Transverse colon (tissue), 4 donors: ENCODE measurements around the gene DNAJC11. TPM values are rescaled to one million over a fixed set of nuclear protein-coding genes. Genes with fewer than 3 reads are reported as not detected.

Experiments used
- DNase-seq: peaks from one replicate; pipeline ENCODE4 v3.0.0-alpha.2; 2019
- H3K27ac ChIP-seq, 4 donors: fragments of 200-600 bp; sonication (generic); 2 replicates each; pipeline ENCODE4 v1.5.1; 2016 to 2018; ENCODE audit warnings: inconsistent platforms in 4 of 4
- H3K27me3 ChIP-seq: fragments of 200-600 bp; sonication (generic); 2 replicates; pipeline ENCODE4 v1.5.1; 2017; ENCODE audit warnings: inconsistent platforms
- H3K36me3 ChIP-seq, 4 donors: fragments of 200-600 bp; sonication (generic); 2 replicates each; pipeline ENCODE4 v1.5.1; 2017 to 2019; ENCODE audit warnings: inconsistent platforms in 4 of 4
- H3K4me1 ChIP-seq, 4 donors: fragments of 200-600 bp; sonication (generic); 2 replicates each; pipeline ENCODE4 v1.5.1; 2017 to 2020; ENCODE audit warnings: inconsistent platforms in 4 of 4
- H3K4me3 ChIP-seq, 4 donors: fragments of 200-600 bp; sonication (generic); 1 replicate in 1 of 4; 2 replicates in 3 of 4; pipeline versions ENCODE4 v1.5.1 to v1.6.1; 2017 to 2019; ENCODE audit warnings: inconsistent platforms in 4 of 4
- H3K9me3 ChIP-seq, 2 donors: fragments of 200-600 bp; sonication (generic); 2 replicates each; pipeline ENCODE4 v1.5.1; 2017 to 2019; ENCODE audit warnings: inconsistent platforms in 2 of 2
- EP300 ChIP-seq: sonication (generic); formaldehyde crosslinking; IDR thresholded peaks from one replicate; pipeline ENCODE4 v1.6.1; 2017; ENCODE audit warnings: antibody characterized with exemption, low read depth
- POLR2A ChIP-seq: fragments of 450-650 bp; IDR thresholded peaks from one replicate; pipeline ENCODE4 v1.6.1; 2016; ENCODE audit warnings: antibody characterized with exemption, mild to moderate bottlenecking, moderate library complexity
- POLR2AphosphoS5 ChIP-seq, 3 donors: sonication (generic); formaldehyde crosslinking; IDR thresholded peaks; one replicate each; pipeline ENCODE4 v1.6.1; 2016; ENCODE audit warnings: antibody characterized with exemption in 3 of 3
- WGBS, 2 donors: methylation state at CpG; one replicate each; pipeline ENCODE4 v1.1.5; 2018; ENCODE audit warnings: low coverage in 1 of 2; 5-methylcytosine and 5-hydroxymethylcytosine counted together
- in situ Hi-C, 4 donors: fragments of 200-750 bp; cut with MboI; loops; one replicate each; pipeline versions ENCODE4 v1.15.0 to v1.15.1; 2017; ENCODE audit warnings: low sequenced_read_pairs in 3 of 4, low pct_ligation_motif_present in 1 of 4, low pct_unique_long_range_greater_than_20kb in 1 of 4
- intact Hi-C: fragments of 100-400 bp; cut with DNase I; formaldehyde crosslinking; loops from one replicate; pipeline ENCODE4 v1.15.1; 2023; ENCODE audit warnings: low total_unique reads
- total RNA-seq, 4 donors: library from RNA; depleted of rRNA; stranded (reverse); fragments of >200 nt; gene quantifications; one replicate each; pipeline ENCODE4 v1.1.0, GENCODE V29; 2016
- TF ChIP-seq, protein P1 (sequence below), 5 experiments: fragments of 200-600 bp in 3 of 5; fragments of 450-650 bp in 2 of 5; sonication (generic) in 3 of 5; IDR thresholded peaks; 1 replicate in 2 of 5; 2 replicates in 3 of 5; pipeline ENCODE4 v1.5.1; 2016 to 2017; ENCODE audit warnings: antibody characterized with exemption in 5 of 5, inconsistent platforms in 3 of 5, mild to moderate bottlenecking in 2 of 5, moderate library complexity in 1 of 5

DNAJC11 gene
- total RNA-seq, 4 donors from 2014 or later, result 62.1 to 80.0 (median 70.9) TPM

DNA sequence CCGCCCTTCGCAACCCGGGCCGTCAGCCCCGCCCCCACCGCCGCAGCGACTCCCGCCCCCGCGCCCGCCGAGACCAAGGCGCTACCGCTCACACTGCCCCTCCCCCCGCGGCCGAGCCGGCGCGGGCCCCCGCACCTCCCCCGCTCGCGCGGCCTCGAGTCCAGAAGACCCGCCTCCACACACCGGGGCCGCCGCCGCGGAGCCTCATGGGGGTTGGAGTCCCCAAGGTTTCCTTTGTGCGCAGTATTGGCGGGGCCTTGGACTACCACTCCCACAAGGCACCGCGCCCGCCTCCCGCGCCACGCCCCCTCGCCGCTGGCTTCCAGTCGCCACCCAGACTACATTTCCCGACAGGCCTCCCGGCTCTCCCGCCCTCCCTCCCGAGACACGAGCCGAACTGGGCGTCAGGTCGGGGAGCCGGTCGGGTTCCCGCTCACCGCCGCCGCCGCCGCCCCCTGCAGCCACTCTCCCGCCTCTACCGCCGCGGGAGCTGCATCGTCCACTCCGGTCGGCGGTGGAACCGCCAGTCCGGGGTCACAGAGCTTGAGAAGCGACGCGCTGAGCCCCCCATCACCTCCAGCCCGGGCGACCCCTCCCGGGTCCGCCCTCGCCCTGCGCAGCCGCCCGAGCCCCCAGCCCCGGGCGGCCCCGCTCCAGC is 88.1 kb downstream of the DNAJC11 start, which contains the start of gene PHF13:
PHF13 (plus strand) TSS at position 371 of the 658 bp plus-strand sequence. CDS start 336 bp downstream, outside the sequence.
- 2% methylated on average over 11 of the region's 84 CpGs; no CpG with 5 or more reads in 1 of the 2 donors for WGBS, 2 donors
- Histone ChIP-seq H3K9me3 (no peaks in the 10 kb centered on the region), H3K27me3 (no peaks in the 10 kb centered on the region), H3K4me3 (peak within 1 kb of the TSS; percentile 73 to 99 (median 96)), H3K36me3 (no peaks in the 10 kb centered on the region), H3K4me1 (peaks cover 11 to 26% (median 22%) of the 10 kb centered on the region in 4 donors), H3K27ac (peak within 1 kb of the TSS; percentile 94 to 98 (median 96))
- in situ Hi-C loops, result no loop called here
- intact Hi-C loops, result no loop called here
- peak; percentile 56 for TF ChIP-seq POLR2A
- peak; percentile 61 to 84 (median 79) for TF ChIP-seq POLR2AphosphoS5 (IDR thresholded peaks at IDR 0.05)
- TF ChIP-seq EP300, result no peak
- TF ChIP-seq, protein P1, sequence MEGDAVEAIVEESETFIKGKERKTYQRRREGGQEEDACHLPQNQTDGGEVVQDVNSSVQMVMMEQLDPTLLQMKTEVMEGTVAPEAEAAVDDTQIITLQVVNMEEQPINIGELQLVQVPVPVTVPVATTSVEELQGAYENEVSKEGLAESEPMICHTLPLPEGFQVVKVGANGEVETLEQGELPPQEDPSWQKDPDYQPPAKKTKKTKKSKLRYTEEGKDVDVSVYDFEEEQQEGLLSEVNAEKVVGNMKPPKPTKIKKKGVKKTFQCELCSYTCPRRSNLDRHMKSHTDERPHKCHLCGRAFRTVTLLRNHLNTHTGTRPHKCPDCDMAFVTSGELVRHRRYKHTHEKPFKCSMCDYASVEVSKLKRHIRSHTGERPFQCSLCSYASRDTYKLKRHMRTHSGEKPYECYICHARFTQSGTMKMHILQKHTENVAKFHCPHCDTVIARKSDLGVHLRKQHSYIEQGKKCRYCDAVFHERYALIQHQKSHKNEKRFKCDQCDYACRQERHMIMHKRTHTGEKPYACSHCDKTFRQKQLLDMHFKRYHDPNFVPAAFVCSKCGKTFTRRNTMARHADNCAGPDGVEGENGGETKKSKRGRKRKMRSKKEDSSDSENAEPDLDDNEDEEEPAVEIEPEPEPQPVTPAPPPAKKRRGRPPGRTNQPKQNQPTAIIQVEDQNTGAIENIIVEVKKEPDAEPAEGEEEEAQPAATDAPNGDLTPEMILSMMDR (IDR thresholded peaks at IDR 0.05), result no peak
- DNase-seq, result peak; percentile 100

DNA sequence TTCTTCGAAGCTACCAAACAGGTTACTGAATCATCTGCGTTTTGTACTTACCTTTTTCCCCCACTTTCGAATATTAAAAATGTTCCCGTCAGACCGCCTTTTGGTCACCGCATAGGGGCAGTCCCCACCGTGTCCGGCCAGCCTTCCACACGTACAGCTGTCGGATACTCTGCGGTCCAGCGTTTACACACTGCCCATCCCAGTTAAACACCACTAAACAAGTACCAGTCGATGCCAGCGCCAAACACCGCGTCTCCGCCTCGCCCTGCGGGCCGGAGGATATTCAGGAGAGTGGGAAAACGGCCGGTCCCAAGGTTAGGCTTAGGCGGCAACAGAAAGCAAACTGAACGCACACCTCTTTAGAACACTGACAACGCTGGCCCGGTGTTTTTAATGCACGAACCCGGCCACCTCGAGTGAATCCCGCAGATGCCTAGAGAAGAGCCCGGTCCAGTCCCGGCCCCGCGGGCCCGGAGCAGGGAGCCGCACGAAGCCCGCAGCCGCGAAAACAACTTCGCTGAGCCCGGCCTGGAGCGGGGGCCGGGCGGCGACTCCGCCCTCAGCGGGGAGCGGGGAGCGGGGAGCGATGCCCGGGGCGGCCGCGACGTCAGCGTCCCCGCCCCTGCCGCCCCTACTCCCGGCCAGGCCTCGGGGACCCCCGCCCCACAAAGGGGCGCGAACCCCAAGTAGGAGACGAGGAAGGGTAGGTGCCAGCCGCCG is 88.8 kb downstream of the DNAJC11 start:
- H3K4me1 ChIP-seq, result peaks cover 11 to 26% (median 22%) of the 10 kb centered on the region in 4 donors
- H3K36me3 ChIP-seq, result no peaks in the 10 kb centered on the region
- WGBS, 2 donors, result 0 to 1% methylated on average over 1 to 57 of the region's 67 CpGs
- no peaks in the 10 kb centered on the region for H3K27me3 ChIP-seq
- H3K4me3 ChIP-seq, result peak overlapping the region; percentile 63 to 98 (median 84)
- TF ChIP-seq, protein P1 (IDR thresholded peaks at IDR 0.05), result peak in 1 of 5 experiments; percentile 12
- TF ChIP-seq POLR2AphosphoS5 (IDR thresholded peaks at IDR 0.05) (peak in 2 of 3 donors; percentile 40 to 41), EP300 (no peak), POLR2A (peak; percentile 54)
- in situ Hi-C loops, result no loop called here
- H3K27ac ChIP-seq, result peak overlapping the region; percentile 94 to 98 (median 96)
- intact Hi-C loops, result no loop called here
- DNase-seq, result peak; percentile 69
- no peaks in the 10 kb centered on the region for H3K9me3 ChIP-seq

DNA sequence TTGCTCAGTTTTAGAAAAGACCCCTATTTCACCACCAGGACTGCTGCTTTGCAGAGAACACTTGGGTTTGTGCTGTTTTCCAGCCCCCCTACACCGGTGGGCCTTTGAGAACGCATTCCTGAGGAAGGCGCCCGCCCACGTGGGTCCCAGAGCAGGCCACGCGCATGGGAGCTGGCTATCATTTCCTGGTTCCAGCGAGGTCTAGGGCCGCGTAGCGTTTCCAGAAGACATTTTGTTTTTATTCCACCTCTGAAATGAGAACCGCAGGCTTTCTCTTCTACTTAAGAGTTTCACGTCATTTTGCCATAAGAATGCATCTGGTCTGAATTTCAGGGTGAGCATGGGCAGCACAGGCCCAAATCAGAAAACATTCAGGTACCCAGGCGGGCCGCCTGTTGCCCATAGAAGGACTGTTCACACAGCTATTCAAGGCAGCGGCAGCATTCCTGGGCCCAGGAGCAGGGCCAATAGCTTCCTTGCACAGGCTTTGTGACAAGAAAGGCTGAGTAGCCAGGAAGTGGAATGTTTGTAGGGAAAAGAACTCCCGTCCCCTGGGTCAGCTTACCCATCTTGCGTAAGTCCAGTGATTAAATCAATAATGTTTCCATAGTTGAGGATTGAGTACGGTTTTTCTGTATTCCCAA is 97.6 kb downstream of the DNAJC11 start:
- Histone ChIP-seq H3K27ac (peak overlapping the region; percentile 95 to 99 (median 98)), H3K9me3 (no peaks in the 10 kb centered on the region), H3K4me3 (peak overlapping the region; percentile 62 to 90 (median 71)), H3K4me1 (peaks cover 15 to 35% (median 24%) of the 10 kb centered on the region in 4 donors), H3K27me3 (no peaks in the 10 kb centered on the region), H3K36me3 (no peaks in the 10 kb centered on the region)
- DNase-seq, result peak; percentile 57
- TF ChIP-seq POLR2AphosphoS5 (IDR thresholded peaks at IDR 0.05) (peak; percentile 6 to 42 (median 38)), POLR2A (no peak), EP300 (peak; percentile 4)
- TF ChIP-seq, protein P1 (IDR thresholded peaks at IDR 0.05), result peak in 4 of 5 experiments; percentile 11 to 46 (median 27)
- in situ Hi-C loops (no loop called here), intact Hi-C loops (no loop called here)
- 61 to 100% methylated on average over 1 to 19 of the region's 19 CpGs for WGBS, 2 donors
